ENCODE data around the gene RNASEL. TPM values are rescaled to one million over a fixed set of nuclear protein-coding genes. Genes with fewer than 3 reads are reported as not detected.
"Not testable (repeated sequence)": the region's sequence is repeated elsewhere in the genome, so short reads cannot be mapped to it uniquely, and the experiment has no call there.

The RNASEL gene
- total and polyA plus RNA-seq, 2 experiments from 2014 or later: 0.37 to 0.94 TPM

DNA sequence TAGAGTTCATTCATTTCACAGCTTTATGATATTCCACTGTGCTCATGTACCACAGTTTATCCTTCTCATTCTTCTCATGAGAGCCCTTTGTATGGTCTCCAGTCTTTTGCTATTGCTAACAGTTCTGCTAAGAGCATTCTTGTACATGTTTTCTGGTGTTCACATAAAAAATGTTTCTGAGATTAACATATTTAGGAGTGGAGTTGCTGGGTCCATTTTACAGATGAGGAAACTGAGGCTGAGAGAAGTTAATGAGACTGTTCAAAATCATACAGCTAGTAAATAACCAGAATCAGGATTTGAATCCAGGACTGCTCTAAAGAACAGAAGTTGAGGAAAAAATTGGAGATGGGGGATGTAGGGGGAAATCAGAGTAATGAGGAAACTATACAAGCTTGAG, 44.0 kb upstream of the RNASEL start (continued):
- TF ChIP-seq, protein P1, sequence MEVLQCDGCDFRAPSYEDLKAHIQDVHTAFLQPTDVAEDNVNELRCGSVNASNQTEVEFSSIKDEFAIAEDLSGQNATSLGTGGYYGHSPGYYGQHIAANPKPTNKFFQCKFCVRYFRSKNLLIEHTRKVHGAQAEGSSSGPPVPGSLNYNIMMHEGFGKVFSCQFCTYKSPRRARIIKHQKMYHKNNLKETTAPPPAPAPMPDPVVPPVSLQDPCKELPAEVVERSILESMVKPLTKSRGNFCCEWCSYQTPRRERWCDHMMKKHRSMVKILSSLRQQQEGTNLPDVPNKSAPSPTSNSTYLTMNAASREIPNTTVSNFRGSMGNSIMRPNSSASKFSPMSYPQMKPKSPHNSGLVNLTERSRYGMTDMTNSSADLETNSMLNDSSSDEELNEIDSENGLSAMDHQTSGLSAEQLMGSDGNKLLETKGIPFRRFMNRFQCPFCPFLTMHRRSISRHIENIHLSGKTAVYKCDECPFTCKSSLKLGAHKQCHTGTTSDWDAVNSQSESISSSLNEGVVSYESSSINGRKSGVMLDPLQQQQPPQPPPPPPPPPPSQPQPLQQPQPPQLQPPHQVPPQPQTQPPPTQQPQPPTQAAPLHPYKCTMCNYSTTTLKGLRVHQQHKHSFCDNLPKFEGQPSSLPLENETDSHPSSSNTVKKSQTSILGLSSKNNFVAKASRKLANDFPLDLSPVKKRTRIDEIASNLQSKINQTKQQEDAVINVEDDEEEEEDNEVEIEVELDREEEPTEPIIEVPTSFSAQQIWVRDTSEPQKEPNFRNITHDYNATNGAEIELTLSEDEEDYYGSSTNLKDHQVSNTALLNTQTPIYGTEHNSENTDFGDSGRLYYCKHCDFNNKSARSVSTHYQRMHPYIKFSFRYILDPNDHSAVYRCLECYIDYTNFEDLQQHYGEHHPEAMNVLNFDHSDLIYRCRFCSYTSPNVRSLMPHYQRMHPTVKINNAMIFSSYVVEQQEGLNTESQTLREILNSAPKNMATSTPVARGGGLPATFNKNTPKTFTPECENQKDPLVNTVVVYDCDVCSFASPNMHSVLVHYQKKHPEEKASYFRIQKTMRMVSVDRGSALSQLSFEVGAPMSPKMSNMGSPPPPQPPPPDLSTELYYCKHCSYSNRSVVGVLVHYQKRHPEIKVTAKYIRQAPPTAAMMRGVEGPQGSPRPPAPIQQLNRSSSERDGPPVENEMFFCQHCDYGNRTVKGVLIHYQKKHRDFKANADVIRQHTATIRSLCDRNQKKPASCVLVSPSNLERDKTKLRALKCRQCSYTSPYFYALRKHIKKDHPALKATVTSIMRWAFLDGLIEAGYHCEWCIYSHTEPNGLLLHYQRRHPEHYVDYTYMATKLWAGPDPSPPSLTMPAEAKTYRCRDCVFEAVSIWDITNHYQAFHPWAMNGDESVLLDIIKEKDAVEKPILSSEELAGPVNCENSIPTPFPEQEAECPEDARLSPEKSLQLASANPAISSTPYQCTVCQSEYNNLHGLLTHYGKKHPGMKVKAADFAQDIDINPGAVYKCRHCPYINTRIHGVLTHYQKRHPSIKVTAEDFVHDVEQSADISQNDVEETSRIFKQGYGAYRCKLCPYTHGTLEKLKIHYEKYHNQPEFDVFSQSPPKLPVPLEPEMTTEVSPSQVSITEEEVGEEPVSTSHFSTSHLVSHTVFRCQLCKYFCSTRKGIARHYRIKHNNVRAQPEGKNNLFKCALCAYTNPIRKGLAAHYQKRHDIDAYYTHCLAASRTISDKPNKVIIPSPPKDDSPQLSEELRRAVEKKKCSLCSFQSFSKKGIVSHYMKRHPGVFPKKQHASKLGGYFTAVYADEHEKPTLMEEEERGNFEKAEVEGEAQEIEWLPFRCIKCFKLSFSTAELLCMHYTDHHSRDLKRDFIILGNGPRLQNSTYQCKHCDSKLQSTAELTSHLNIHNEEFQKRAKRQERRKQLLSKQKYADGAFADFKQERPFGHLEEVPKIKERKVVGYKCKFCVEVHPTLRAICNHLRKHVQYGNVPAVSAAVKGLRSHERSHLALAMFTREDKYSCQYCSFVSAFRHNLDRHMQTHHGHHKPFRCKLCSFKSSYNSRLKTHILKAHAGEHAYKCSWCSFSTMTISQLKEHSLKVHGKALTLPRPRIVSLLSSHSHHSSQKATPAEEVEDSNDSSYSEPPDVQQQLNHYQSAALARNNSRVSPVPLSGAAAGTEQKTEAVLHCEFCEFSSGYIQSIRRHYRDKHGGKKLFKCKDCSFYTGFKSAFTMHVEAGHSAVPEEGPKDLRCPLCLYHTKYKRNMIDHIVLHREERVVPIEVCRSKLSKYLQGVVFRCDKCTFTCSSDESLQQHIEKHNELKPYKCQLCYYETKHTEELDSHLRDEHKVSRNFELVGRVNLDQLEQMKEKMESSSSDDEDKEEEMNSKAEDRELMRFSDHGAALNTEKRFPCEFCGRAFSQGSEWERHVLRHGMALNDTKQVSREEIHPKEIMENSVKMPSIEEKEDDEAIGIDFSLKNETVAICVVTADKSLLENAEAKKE (CRISPR knock-in tag; IDR thresholded peaks at IDR 0.05): no peak
- TF ChIP-seq STAT1 (IDR thresholded peaks at IDR 0.05; ENCODE audit: unreplicated experiment): no peak
- no peak for TF ChIP-seq JUNB (IDR thresholded peaks at IDR 0.05; ENCODE audit: unreplicated experiment)
- no peak for TF ChIP-seq ZNF331 (CRISPR knock-in tag; IDR thresholded peaks at IDR 0.05; ENCODE audit: low read depth)
- no peak for TF ChIP-seq CREB1 (CRISPR knock-in tag; IDR thresholded peaks at IDR 0.05; ENCODE audit: low read depth)

DNA sequence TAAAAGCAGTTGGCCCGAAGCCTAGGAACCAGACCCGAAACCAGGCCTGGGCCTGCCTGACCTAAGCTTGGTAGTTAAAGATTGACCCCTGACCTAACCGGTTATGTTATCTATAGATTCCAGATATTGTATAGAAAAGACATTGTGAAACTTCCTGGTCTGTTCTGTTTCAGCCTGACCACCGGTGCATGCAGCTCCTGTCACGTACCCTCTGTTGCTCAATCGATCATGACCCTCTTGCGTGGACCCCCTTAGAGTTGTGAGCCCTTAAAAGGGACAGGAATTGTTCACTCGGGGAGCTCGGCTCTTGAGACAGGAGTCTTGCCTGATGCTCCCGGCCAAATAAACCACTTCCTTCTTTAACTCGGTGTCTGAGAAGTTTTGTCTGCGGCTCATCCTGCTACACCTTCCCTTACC, 43.4 kb upstream of the RNASEL start:
- H3K4me3 ChIP-seq; H3K27me3 Mint-ChIP-seq (ENCODE audit: insufficient read depth, low read depth, poor library complexity); H3K4me3 Mint-ChIP-seq; H3K9me2 ChIP-seq (ENCODE audit: insufficient read depth); H3K27ac Mint-ChIP-seq; H3K79me2 ChIP-seq (replicated peaks; ENCODE audit: insufficient read depth); H3K9me3 Mint-ChIP-seq; H3K27ac ChIP-seq (ENCODE audit: low read depth); H3K27me3 ChIP-seq (ENCODE audit: insufficient read depth); H3F3A ChIP-seq (replicated peaks; ENCODE audit: low read depth); DNase-seq (ENCODE audit: low spot score); ATAC-seq; H3K36me3 Mint-ChIP-seq (ENCODE audit: low read depth); H3K36me3 ChIP-seq (ENCODE audit: insufficient read depth); H2AFZ ChIP-seq; H4K20me1 ChIP-seq (replicated peaks; ENCODE audit: insufficient read depth); H3K4me2 ChIP-seq: not testable (repeated sequence)
- H3K4me1 ChIP-seq (ENCODE audit: insufficient read depth): peaks cover 27% of the 10 kb centered on the region
- peaks cover 38% of the 10 kb centered on the region for H3K4me1 Mint-ChIP-seq

DNA sequence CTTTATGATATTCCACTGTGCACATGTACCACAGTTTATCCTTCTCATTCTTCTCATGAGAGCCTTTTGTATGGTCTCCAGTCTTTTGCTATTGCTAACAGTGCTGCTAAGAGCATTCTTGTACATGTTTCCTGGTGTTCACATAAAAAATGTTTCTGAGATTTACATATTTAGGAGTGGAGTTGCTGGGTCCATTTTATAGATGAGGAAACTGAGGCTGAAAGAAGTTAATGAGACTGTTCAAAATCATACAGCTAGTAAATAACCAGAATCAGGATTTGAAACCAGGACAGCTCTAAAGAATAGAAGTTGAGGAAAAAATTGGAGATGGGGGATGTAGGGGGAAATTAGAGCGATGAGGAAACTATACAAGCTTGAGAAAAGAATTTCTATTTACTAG, 42.9 kb upstream of the RNASEL start:
- Histone ChIP-seq H3K4me2 (no peak overlapping the region), H3K79me2 (replicated peaks; ENCODE audit: insufficient read depth) (no peaks in the 10 kb centered on the region), H3K9me2 (ENCODE audit: insufficient read depth) (no peaks in the 10 kb centered on the region), H2AFZ (no peak overlapping the region), H3K36me3 (ENCODE audit: insufficient read depth) (no peaks in the 10 kb centered on the region), H3K4me1 (ENCODE audit: insufficient read depth) (peaks cover 29% of the 10 kb centered on the region), H3K4me3 (no peak overlapping the region), H3F3A (replicated peaks; ENCODE audit: low read depth) (no peaks in the 10 kb centered on the region), H3K27ac (ENCODE audit: low read depth) (no peak overlapping the region), H4K20me1 (replicated peaks; ENCODE audit: insufficient read depth) (no peaks in the 10 kb centered on the region), H3K27me3 (ENCODE audit: insufficient read depth) (no peaks in the 10 kb centered on the region)
- Mint-ChIP-seq H3K4me1 (peaks cover 41% of the 10 kb centered on the region), H3K9me3 (no peaks in the 10 kb centered on the region), H3K27ac (no peak overlapping the region), H3K36me3 (ENCODE audit: low read depth) (no peaks in the 10 kb centered on the region), H3K27me3 (ENCODE audit: insufficient read depth, low read depth, poor library complexity) (no peaks in the 10 kb centered on the region), H3K4me3 (no peak overlapping the region)
- no peak for ATAC-seq
- no peak for DNase-seq (ENCODE audit: low spot score)
- TF ChIP-seq POLR2AphosphoS5 (IDR thresholded peaks at IDR 0.05; ENCODE audit: low read depth) (no peak), CREB1 (CRISPR knock-in tag; IDR thresholded peaks at IDR 0.05; ENCODE audit: low read depth) (no peak), STAT1 (IDR thresholded peaks at IDR 0.05; ENCODE audit: unreplicated experiment) (no peak), JUNB (IDR thresholded peaks at IDR 0.05; ENCODE audit: unreplicated experiment) (no peak)

Data from GM23338 (cell line).